ENCODE results near the gene ASPRV1.

- no peak for TF ChIP-seq POLR2A (IDR thresholded peaks at IDR 0.05; ENCODE audit: low read length)
- no peak for TF ChIP-seq RAD21 (conservative IDR thresholded peaks at IDR 0.05 in 1 of 2, IDR thresholded peaks at IDR 0.05 in 1 of 2)
- TF ChIP-seq EP300 (IDR thresholded peaks at IDR 0.05): no peak
- no peak for TF ChIP-seq CHD2 (IDR thresholded peaks at IDR 0.05; ENCODE audit: low read length, partially characterized antibody)
- no peak for TF ChIP-seq SMC3 (IDR thresholded peaks at IDR 0.05)
- no peak for TF ChIP-seq USF2 (IDR thresholded peaks at IDR 0.05)
- no peak for TF ChIP-seq MAX (IDR thresholded peaks at IDR 0.05)
- no peak for TF ChIP-seq CTCF (IDR thresholded peaks at IDR 0.05)
- no peak for TF ChIP-seq ELK1 (IDR thresholded peaks at IDR 0.05; ENCODE audit: low read depth, low read length)
- no peak for TF ChIP-seq JUNB (IDR thresholded peaks at IDR 0.05)
- no peak for TF ChIP-seq REST (IDR thresholded peaks at IDR 0.05)
- no peak for TF ChIP-seq RFX5 (IDR thresholded peaks at IDR 0.05)
- no peak for TF ChIP-seq MYC (IDR thresholded peaks at IDR 0.05; ENCODE audit: borderline replicate concordance, low read length)
These were observed 14.5 kb upstream of the ASPRV1 start for GRCh38 chr2:69975853-69976462.
